Measurements from ENCODE around the gene CDKAL1.

CDKAL1 gene

DNA sequence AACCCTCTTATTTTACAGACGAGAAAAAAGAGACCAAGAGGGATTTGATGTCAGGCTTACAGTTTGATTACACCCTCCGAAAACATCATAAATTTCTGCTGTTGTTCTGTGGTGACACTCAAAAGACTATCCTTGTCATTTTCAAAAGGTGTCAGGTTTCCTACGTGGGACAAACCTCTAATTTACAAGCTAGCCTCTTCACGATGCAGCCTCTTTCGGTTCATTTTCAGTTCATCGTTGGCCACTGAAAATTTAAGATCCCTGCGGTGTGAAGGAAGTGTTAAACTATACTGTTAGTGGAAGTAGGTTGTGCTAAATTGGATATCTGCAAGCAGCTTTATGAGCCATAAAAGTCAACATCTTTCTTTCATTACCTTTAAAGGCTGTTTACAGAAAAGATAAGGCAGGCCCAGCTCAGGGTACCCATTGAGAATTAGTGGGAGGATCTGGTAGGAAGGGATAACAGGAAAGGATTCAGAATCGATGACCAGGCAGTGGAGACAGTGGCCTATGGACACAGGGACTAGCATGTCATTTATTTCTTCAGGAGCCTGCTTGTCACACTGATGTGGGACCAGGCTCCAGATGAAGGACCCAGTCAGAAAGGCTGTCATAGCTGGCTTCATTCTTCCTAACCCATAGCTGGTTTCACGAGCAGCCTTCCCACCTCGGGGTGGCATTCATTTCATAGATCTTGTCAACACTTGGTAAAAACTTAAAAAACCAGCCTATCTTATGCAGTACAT is 730.2 kb downstream of the CDKAL1 start:
- Histone ChIP-seq H3K36me3 (ENCODE audit: control insufficient read depth, insufficient read depth, low read length) (no peaks in the 10 kb centered on the region), H3K27ac (ENCODE audit: low read length) (no peak overlapping the region), H3K27me3 (ENCODE audit: control insufficient read depth, insufficient read depth, low read length) (no peaks in the 10 kb centered on the region), H3K9me3 (ENCODE audit: control insufficient read depth, insufficient read depth, low read length) (no peaks in the 10 kb centered on the region), H3K4me1 (ENCODE audit: control insufficient read depth, insufficient read depth, low read length) (no peaks in the 10 kb centered on the region), H3K4me3 (ENCODE audit: low read length) (no peak overlapping the region)
- WGBS (ENCODE audit: insufficient coverage, insufficient read length) = no CpG with 5 or more reads among the region's 10 CpGs
- no peak for DNase-seq (ENCODE audit: low read depth, low spot score)

DNA sequence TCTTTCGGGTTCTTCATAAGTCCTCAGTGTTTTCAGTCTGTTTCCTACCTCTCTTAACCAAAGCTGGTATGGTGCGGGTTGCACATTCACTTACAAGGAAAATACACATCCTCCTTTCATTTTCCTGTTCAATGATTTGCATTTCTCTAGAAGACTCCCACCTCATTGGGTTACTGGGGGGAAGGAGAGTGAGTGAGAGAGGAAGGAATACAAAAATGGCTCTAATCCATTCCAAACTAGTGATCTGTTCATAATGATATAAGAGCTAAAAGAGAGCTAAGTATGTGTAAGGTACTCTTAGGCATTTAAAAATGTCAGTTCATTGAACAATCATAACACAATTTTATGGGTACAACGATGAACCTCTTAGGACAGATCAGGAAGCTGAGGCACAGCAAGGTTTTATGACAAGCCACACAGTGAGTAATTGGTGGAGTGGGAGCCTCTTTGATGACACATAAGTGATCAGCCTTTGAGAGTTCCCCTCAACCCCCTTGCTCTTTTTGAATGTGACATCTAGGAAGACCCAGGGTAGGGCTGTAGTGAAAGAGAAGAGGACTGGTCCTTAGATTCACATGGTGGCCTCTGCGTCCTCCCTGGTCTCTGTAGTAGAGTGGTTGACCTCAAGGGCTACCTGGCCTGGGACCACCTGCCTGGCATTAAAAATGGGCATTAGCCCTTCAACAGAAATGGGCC is 730.9 kb downstream of the CDKAL1 start:
- no peaks in the 10 kb centered on the region for H3K4me1 ChIP-seq (ENCODE audit: control insufficient read depth, insufficient read depth, low read length)
- no peak overlapping the region for H3K27ac ChIP-seq (ENCODE audit: low read length)
- H3K36me3 ChIP-seq (ENCODE audit: control insufficient read depth, insufficient read depth, low read length) = no peaks in the 10 kb centered on the region
- no peaks in the 10 kb centered on the region for H3K27me3 ChIP-seq (ENCODE audit: control insufficient read depth, insufficient read depth, low read length)
- no peak for DNase-seq (ENCODE audit: low read depth, low spot score)
- no peaks in the 10 kb centered on the region for H3K9me3 ChIP-seq (ENCODE audit: control insufficient read depth, insufficient read depth, low read length)
- H3K4me3 ChIP-seq (ENCODE audit: low read length) = no peak overlapping the region
- WGBS (ENCODE audit: insufficient coverage, insufficient read length) = no CpG with 5 or more reads among the region's 4 CpGs

DNA sequence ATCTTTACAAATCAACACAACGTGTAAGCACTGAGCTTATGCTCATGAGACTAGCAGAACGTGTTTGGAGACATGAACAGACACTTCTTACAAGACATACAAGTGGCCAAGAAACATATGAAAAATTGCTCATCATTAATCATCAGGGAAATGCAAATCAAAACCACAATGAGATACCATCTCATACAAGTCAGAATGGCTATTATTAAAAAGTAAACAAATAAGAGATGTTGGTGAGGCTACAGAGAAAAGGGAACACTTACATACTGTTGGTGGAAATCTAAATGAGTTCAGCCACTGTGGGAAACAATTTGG is 731.4 kb downstream of the CDKAL1 start:
- no CpG with 5 or more reads among the region's 2 CpGs for WGBS (ENCODE audit: insufficient coverage, insufficient read length)
- DNase-seq (ENCODE audit: low read depth, low spot score) = no peak
- Histone ChIP-seq H3K27me3 (ENCODE audit: control insufficient read depth, insufficient read depth, low read length) (no peaks in the 10 kb centered on the region), H3K4me1 (ENCODE audit: control insufficient read depth, insufficient read depth, low read length) (0 out of 2 replicates have a peak, but pooled peaks cover 1% of the 10 kb centered on the region), H3K9me3 (ENCODE audit: control insufficient read depth, insufficient read depth, low read length) (no peaks in the 10 kb centered on the region), H3K27ac (ENCODE audit: low read length) (no peak overlapping the region), H3K36me3 (ENCODE audit: control insufficient read depth, insufficient read depth, low read length) (no peaks in the 10 kb centered on the region), H3K4me3 (ENCODE audit: low read length) (no peak overlapping the region)

DNA sequence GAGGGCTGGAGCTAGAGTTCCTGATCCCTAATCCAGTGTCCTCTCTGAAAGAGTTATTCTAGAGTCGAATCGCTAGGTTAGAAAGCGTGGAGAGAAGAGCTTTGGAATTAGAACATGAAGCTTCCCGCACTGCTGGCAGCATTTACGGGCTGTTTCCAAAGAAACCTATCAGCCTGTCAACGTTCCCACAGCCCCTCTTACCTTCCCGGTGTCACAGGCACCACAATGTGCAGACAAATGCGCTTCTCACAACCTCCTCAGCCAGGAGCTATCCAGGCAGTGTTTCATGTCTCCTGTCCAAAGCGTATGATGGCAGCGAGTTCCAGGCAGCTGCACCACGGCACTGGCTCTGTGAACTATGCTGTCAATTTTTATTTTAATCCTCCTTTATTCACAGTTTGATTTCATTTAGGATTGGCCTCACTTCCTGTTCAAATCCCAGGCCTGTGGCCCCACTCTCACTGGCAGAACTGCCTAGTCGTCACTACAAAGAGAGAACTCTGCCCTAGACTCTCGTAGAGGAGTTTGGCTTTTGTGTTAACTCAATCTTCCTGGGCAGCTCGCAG is 736.5 kb downstream of the CDKAL1 start:
- no CpG with 5 or more reads among the region's 14 CpGs for WGBS (ENCODE audit: insufficient coverage, insufficient read length)
- Histone ChIP-seq H3K4me1 (ENCODE audit: control insufficient read depth, insufficient read depth, low read length) (0 out of 2 replicates have a peak, but pooled peaks cover 1% of the 10 kb centered on the region), H3K27ac (ENCODE audit: low read length) (no peak overlapping the region), H3K9me3 (ENCODE audit: control insufficient read depth, insufficient read depth, low read length) (no peaks in the 10 kb centered on the region), H3K36me3 (ENCODE audit: control insufficient read depth, insufficient read depth, low read length) (no peaks in the 10 kb centered on the region), H3K27me3 (ENCODE audit: control insufficient read depth, insufficient read depth, low read length) (no peaks in the 10 kb centered on the region), H3K4me3 (ENCODE audit: low read length) (no peak overlapping the region)
- no peak for DNase-seq (ENCODE audit: low read depth, low spot score)

DNA sequence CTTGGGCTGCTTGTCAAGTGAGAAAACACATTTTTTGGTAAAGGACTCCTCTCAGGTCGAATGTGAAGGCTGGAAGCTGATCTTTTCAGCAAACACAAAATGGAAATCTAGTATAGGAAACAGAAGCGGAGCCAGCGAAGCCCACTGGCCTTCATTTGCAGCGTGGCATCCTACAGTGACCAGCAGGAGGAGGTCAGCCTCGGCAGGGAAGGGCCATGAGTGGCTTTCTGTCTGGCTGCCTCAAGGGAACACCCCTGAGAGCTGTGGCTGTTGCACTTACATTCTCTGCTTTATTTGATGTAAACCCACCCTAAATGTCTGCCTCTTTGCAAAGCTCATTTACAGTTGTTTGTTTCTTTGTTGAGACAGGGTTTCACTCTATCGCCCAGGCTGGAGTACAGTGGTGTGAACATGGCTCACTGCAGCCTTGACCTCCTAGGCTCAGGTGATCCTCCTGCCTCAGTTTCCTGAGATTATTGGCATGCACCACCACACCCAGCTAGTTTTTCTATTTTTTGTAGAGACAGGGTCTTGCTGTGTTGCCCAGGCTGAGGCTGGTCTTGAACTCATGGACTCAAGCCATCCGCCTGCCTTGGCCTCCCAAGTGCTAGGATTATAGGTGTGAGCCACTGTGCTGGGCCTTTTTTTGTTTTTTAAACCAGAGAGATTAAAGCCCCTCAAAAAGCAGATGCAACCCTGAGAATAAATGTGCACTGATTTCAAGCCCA is 737.3 kb downstream of the CDKAL1 start:
- Histone ChIP-seq H3K27me3 (ENCODE audit: control insufficient read depth, insufficient read depth, low read length) (no peaks in the 10 kb centered on the region), H3K4me1 (ENCODE audit: control insufficient read depth, insufficient read depth, low read length) (0 out of 2 replicates have a peak, but pooled peaks cover 1% of the 10 kb centered on the region), H3K36me3 (ENCODE audit: control insufficient read depth, insufficient read depth, low read length) (no peaks in the 10 kb centered on the region), H3K27ac (ENCODE audit: low read length) (no peak overlapping the region), H3K4me3 (ENCODE audit: low read length) (no peak overlapping the region), H3K9me3 (ENCODE audit: control insufficient read depth, insufficient read depth, low read length) (no peaks in the 10 kb centered on the region)
- no peak for DNase-seq (ENCODE audit: low read depth, low spot score)
- WGBS (ENCODE audit: insufficient coverage, insufficient read length) = no CpG with 5 or more reads among the region's 7 CpGs

DNA sequence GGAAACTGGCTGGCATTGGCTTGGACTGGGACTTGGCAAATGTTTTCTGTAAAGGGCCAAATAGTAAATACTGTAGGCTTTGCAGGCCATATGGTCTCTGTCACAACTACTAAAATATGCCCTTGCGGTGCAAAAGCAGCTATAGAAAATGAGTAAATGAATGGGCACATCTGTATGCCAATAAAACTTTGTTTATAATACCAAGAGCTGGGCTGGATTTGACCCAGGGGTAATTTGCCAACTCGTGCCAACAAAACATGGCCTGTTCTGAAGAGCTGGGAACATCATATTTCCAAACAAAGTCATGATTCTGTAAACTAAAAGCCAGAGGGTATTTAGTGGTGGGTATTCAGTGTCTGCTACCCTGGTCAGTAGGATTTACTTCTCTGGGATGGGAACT is 739.2 kb downstream of the CDKAL1 start:
- DNase-seq (ENCODE audit: low read depth, low spot score) = no peak
- Histone ChIP-seq H3K36me3 (ENCODE audit: control insufficient read depth, insufficient read depth, low read length) (no peaks in the 10 kb centered on the region), H3K27me3 (ENCODE audit: control insufficient read depth, insufficient read depth, low read length) (no peaks in the 10 kb centered on the region), H3K4me1 (ENCODE audit: control insufficient read depth, insufficient read depth, low read length) (0 out of 2 replicates have a peak, but pooled peaks cover 1% of the 10 kb centered on the region), H3K4me3 (ENCODE audit: low read length) (no peak overlapping the region), H3K9me3 (ENCODE audit: control insufficient read depth, insufficient read depth, low read length) (no peaks in the 10 kb centered on the region), H3K27ac (ENCODE audit: low read length) (no peak overlapping the region)
- no CpG with 5 or more reads among the region's 2 CpGs for WGBS (ENCODE audit: insufficient coverage, insufficient read length)

DNA sequence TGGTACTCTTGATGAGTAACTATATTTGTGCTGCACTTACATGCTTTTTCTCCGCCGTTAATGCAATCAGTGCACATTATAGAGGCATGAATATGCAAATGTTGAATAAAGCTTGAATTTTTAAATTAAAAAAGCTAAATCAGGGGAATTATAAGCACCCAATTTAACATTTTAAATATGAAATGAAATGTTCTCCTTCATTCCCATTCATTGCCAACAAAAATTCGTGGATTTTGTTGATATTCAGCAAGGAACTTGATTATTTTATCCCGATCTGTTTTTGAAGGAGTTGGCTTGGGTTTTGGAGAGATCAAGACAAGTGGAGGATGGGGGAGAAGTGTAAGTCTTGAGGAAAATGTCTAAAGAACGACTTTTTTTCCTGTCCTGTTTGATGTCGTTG is 740.6 kb downstream of the CDKAL1 start:
- Histone ChIP-seq H3K4me1 (ENCODE audit: control insufficient read depth, insufficient read depth, low read length) (0 out of 2 replicates have a peak, but pooled peaks cover 1% of the 10 kb centered on the region), H3K27ac (ENCODE audit: low read length) (no peak overlapping the region), H3K36me3 (ENCODE audit: control insufficient read depth, insufficient read depth, low read length) (no peaks in the 10 kb centered on the region), H3K4me3 (ENCODE audit: low read length) (no peak overlapping the region), H3K27me3 (ENCODE audit: control insufficient read depth, insufficient read depth, low read length) (no peaks in the 10 kb centered on the region), H3K9me3 (ENCODE audit: control insufficient read depth, insufficient read depth, low read length) (no peaks in the 10 kb centered on the region)
- no peak for DNase-seq (ENCODE audit: low read depth, low spot score)
- no CpG with 5 or more reads among the region's 6 CpGs for WGBS (ENCODE audit: insufficient coverage, insufficient read length)

DNA sequence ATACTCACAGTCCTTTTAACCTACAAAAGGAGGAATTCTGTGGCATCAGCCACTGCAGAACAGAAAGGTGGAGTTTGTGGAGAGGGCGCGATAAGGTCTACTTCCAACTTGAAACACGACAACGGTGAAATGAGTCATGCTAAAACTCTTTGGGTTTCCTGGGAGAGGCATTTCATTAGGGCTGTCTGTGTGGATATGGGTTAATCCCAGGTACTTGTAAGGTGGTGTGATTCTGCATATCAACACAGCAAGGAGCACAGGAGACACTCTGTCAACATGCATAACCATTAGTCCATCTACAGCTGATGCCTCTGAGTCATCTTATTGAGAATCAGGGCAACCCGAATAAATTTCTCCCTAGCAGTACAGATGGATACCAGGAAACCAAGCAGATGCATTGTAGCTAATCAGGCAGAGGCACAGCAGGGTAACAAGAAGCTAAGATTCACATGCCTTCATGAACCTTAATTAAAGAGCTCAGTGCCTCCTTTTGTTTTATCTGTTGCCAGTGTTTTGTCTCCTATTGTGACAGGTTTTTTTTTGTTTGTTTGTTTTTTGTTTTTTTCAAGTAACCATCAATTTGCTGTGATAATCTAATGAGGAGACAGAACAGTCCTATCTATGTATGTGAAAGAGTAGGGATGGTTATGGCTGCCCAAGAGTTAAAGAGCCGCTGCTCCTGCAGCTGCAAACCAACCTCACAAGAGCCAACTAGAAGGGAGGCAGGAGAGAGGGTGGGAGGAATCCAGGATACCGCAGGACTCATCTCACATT is 743.5 kb downstream of the CDKAL1 start:
- DNase-seq (ENCODE audit: low read depth, low spot score) = no peak
- H3K4me1 ChIP-seq (ENCODE audit: control insufficient read depth, insufficient read depth, low read length) = no peaks in the 10 kb centered on the region
- H3K9me3 ChIP-seq (ENCODE audit: control insufficient read depth, insufficient read depth, low read length) = no peaks in the 10 kb centered on the region
- H3K27ac ChIP-seq (ENCODE audit: low read length) = no peak overlapping the region
- H3K36me3 ChIP-seq (ENCODE audit: control insufficient read depth, insufficient read depth, low read length) = no peaks in the 10 kb centered on the region
- no peaks in the 10 kb centered on the region for H3K27me3 ChIP-seq (ENCODE audit: control insufficient read depth, insufficient read depth, low read length)
- H3K4me3 ChIP-seq (ENCODE audit: low read length) = no peak overlapping the region
- no CpG with 5 or more reads among the region's 7 CpGs for WGBS (ENCODE audit: insufficient coverage, insufficient read length)

DNA sequence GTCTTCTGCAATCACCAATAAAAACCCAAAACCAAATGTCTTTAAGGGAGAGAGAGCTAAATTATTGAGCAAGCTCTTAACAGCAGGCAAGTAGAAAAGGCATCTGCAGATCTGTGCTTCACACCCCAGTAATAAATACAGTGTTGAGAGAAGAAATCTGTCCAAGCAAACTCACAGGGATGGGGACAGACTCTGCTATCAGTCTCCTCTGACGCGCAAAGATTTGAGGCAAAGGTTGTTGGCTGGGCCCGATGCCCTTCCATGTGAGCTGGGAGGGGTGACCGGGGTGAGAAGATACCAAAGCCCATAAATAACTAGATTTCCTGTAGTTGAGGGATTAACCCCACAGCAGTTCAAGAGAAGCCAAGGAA is 744.1 kb downstream of the CDKAL1 start:
- Histone ChIP-seq H3K4me3 (ENCODE audit: low read length) (no peak overlapping the region), H3K27ac (ENCODE audit: low read length) (no peak overlapping the region), H3K36me3 (ENCODE audit: control insufficient read depth, insufficient read depth, low read length) (no peaks in the 10 kb centered on the region), H3K4me1 (ENCODE audit: control insufficient read depth, insufficient read depth, low read length) (no peaks in the 10 kb centered on the region), H3K27me3 (ENCODE audit: control insufficient read depth, insufficient read depth, low read length) (no peaks in the 10 kb centered on the region), H3K9me3 (ENCODE audit: control insufficient read depth, insufficient read depth, low read length) (no peaks in the 10 kb centered on the region)
- no peak for DNase-seq (ENCODE audit: low read depth, low spot score)
- WGBS (ENCODE audit: insufficient coverage, insufficient read length) = no CpG with 5 or more reads among the region's 4 CpGs

DNA sequence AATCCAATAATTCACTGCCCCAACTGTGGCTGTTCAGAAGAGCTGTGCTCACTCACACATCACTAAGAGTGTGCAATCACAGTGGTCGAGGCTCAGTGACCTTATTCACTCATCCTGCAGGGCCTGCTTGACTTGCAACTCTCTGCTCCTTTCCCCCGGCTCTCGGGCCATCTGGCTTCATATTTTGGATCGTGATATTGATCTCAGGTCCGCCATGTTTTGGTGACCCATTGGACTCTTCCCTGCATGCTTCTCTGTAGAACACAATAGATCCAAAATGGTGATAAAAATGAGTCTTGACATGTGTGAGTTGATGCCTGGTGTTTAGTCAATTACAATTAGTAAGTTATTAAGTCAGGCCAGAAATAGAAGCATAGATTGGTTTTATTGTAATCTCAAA is 745.4 kb downstream of the CDKAL1 start:
- no peaks in the 10 kb centered on the region for H3K4me1 ChIP-seq (ENCODE audit: control insufficient read depth, insufficient read depth, low read length)
- WGBS (ENCODE audit: insufficient coverage, insufficient read length) = no CpG with 5 or more reads among the region's 5 CpGs
- H3K9me3 ChIP-seq (ENCODE audit: control insufficient read depth, insufficient read depth, low read length) = no peaks in the 10 kb centered on the region
- no peak for DNase-seq (ENCODE audit: low read depth, low spot score)
- no peak overlapping the region for H3K4me3 ChIP-seq (ENCODE audit: low read length)
- no peaks in the 10 kb centered on the region for H3K27me3 ChIP-seq (ENCODE audit: control insufficient read depth, insufficient read depth, low read length)
- no peaks in the 10 kb centered on the region for H3K36me3 ChIP-seq (ENCODE audit: control insufficient read depth, insufficient read depth, low read length)
- H3K27ac ChIP-seq (ENCODE audit: low read length) = no peak overlapping the region

Data from iPS DF 6.9 (cell line).